Naive thymus-derived CD4-positive, alpha-beta T cell (primary cell): ENCODE results near the gene IL26. TPM values are rescaled to one million over a fixed set of nuclear protein-coding genes. Genes with fewer than 3 reads are reported as not detected.

Experiments
- ATAC-seq: fragments of 150-1000 bp; cut with Tn5 transposase; 2 replicates; pipeline ENCODE4 v1.10.0; 2021; ENCODE audit warnings: mild to moderate bottlenecking, moderate library complexity
- CTCF ChIA-PET: fragments of 350-600 bp; sonication (Branson Sonifier 250); formaldehyde crosslinking; loops from one replicate; lab custom pipeline; 2021; ENCODE audit warnings: antibody characterized with exemption; lab: Charles Lee
- POLR2A ChIA-PET: fragments of 350-600 bp; sonication (Branson Sonifier 250); formaldehyde crosslinking; loops from one replicate; lab custom pipeline; 2021; ENCODE audit warnings: antibody characterized with exemption, inconsistent platforms; lab: Charles Lee
- DNase-seq, 9 donors: peaks; one replicate each; pipeline versions ENCODE4 v3.0.0 to v3.0.0-alpha.2; 2020 to 2022; ENCODE audit warnings: mixed read lengths in 1 of 9
- H3K27ac ChIP-seq: one replicate; pipeline ENCODE4 v1.7.0; 2013; ENCODE audit warnings: mild to moderate bottlenecking, low read depth, low read length, moderate library complexity
- H3K27me3 ChIP-seq, 2 donors: one replicate each; pipeline ENCODE4 v1.7.0; 2013; ENCODE audit warnings: low read length in 2 of 2, mild to moderate bottlenecking in 2 of 2, moderate library complexity in 2 of 2; ENCODE audit not compliant: control insufficient read depth in 2 of 2, insufficient read depth in 2 of 2
- H3K36me3 ChIP-seq, 3 experiments: 1 replicate in 2 of 3; 2 replicates in 1 of 3; pipeline ENCODE4 v1.7.0; 2013; ENCODE audit warnings: low read length in 3 of 3, mild to moderate bottlenecking in 3 of 3, moderate library complexity in 1 of 3; ENCODE audit not compliant: insufficient read depth in 3 of 3, control insufficient read depth in 2 of 3
- H3K4me1 ChIP-seq, 2 donors: one replicate each; pipeline ENCODE4 v1.7.0; 2013; ENCODE audit warnings: low read length in 2 of 2, mild to moderate bottlenecking in 2 of 2, moderate library complexity in 1 of 2; ENCODE audit not compliant: control insufficient read depth in 2 of 2, insufficient read depth in 2 of 2
- H3K4me3 ChIP-seq: 2 replicates; pipeline ENCODE4 v1.7.0; 2013; ENCODE audit warnings: mild to moderate bottlenecking, low read length
- H3K9me3 ChIP-seq, 3 experiments: 1 replicate in 2 of 3; 2 replicates in 1 of 3; pipeline ENCODE4 v1.7.0; 2013; ENCODE audit warnings: low read length in 3 of 3; ENCODE audit not compliant: control insufficient read depth in 2 of 3
- H3K27ac Mint-ChIP-seq, 9 donors: one replicate each; pipeline ENCODE4 v1.8.0; 2020 to 2022; ENCODE audit warnings: mixed read lengths in 9 of 9, mild to moderate bottlenecking in 8 of 9, moderate library complexity in 5 of 9, inconsistent platforms in 2 of 9
- H3K27me3 Mint-ChIP-seq, 5 donors: one replicate each; pipeline ENCODE4 v1.8.0; 2021 to 2022; ENCODE audit warnings: mixed read lengths in 5 of 5, mild to moderate bottlenecking in 1 of 5
- H3K36me3 Mint-ChIP-seq, 5 donors: one replicate each; pipeline ENCODE4 v1.8.0; 2020 to 2022; ENCODE audit warnings: mixed read lengths in 5 of 5, mild to moderate bottlenecking in 3 of 5, inconsistent platforms in 1 of 5
- H3K4me1 Mint-ChIP-seq, 7 donors: one replicate each; pipeline ENCODE4 v1.8.0; 2020 to 2022; ENCODE audit warnings: mixed read lengths in 7 of 7, mild to moderate bottlenecking in 3 of 7, inconsistent platforms in 1 of 7
- H3K4me3 Mint-ChIP-seq, 10 donors: one replicate each; pipeline ENCODE4 v1.8.0; 2020 to 2022; ENCODE audit warnings: mild to moderate bottlenecking in 10 of 10, mixed read lengths in 10 of 10, moderate library complexity in 6 of 10, inconsistent platforms in 2 of 10
- H3K9me3 Mint-ChIP-seq, 11 donors: one replicate each; pipeline ENCODE4 v1.8.0; 2020 to 2022; ENCODE audit warnings: mixed read lengths in 11 of 11, mild to moderate bottlenecking in 4 of 11, inconsistent platforms in 1 of 11, moderate library complexity in 1 of 11
- intact Hi-C, 2 donors: fragments of 100-400 bp; cut with micrococcal nuclease; formaldehyde crosslinking; loops; one replicate each; pipeline ENCODE4 v1.15.1; 2023
- polyA plus RNA-seq, 2 donors: library from polyadenylated mRNA; unstranded; fragments of 300-500 nt; fragmentation: Illumina TruSeq; gene quantifications; one replicate each; pipeline ENCODE4 v1.2.3, GENCODE V29; 2021
- total RNA-seq, 6 experiments: library from RNA in 5 of 6; stranded (reverse) in 5 of 6; gene quantifications; 1 replicate in 5 of 6; 2 replicates in 1 of 6; pipeline ENCODE4 v1.2.3 and lab custom pipeline; 2021 to 2026

IL26 gene
- total and polyA plus RNA-seq, 7 experiments from 2014 or later, result 4.5 TPM; not detected in 6

DNA sequence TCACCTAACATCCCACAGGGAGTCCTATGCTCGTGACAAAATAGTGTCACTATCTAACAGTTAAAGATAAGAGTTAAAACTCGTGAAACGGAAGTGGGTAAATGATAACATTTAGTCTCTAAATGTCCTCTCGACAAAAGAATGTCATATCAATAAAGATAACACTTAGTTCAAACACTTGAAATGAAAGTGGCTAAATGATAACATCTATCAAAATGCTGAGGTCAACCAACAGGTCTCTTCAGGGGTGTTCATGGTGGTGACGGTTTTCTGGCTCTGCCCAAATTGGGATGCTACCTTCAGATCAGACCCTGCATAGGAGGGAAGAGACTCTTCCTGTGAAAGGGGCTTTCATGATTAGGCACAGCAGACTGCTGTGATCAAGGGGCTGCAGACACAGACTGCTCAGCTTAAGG lies 22.1 kb downstream of the IL26 start:
- Histone ChIP-seq H3K27ac (no peak overlapping the region), H3K4me3 (no peak overlapping the region), H3K36me3 (no peaks in the 10 kb centered on the region), H3K9me3 (no peaks in the 10 kb centered on the region), H3K27me3 (no peaks in the 10 kb centered on the region), H3K4me1 (peaks cover 14 to 21% of the 10 kb centered on the region in 2 donors)
- ChIA-PET CTCF (no interaction called here), POLR2A (no interaction called here)
- H3K4me1 Mint-ChIP-seq, result peaks cover 5 to 44% (median 28%) of the 10 kb centered on the region in 7 donors
- intact Hi-C loops, result loop anchor here in 1 of 2 donors (5.0 kb wide), 1 partner anchor 46 kb away; the partner anchor contains the start of gene IFNG
- H3K27ac Mint-ChIP-seq, result peak overlapping the region in 2 of 9 donors; percentile 19 to 37
- no peak for DNase-seq
- H3K9me3 Mint-ChIP-seq, result no peaks in the 10 kb centered on the region
- peak; percentile 50 for ATAC-seq
- no peak overlapping the region for H3K4me3 Mint-ChIP-seq
- peaks cover 0 to 9% (median 0%) of the 10 kb centered on the region in 5 donors for H3K36me3 Mint-ChIP-seq
- peaks cover 0 to 12% (median 0%) of the 10 kb centered on the region in 5 donors for H3K27me3 Mint-ChIP-seq

DNA sequence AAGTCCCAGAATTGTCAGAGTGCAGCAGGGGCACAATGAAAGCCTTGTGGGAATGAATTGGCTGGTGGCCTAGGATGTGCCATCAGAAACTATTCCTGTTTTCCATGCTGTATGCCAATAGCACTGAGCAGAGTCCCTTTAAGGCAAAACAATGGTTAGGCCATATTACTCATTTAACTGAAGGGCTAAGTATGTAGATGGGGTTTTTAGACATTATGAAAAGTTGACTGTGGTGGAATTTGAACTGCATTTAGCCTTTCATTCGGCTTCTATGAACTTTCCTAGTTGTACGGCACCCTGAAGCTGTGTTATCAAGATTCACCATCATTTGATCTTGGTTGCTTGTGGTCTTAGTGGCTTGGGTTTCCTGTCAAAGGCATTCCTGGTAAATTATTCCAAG lies 24.8 kb downstream of the IL26 start:
- POLR2A ChIA-PET, result no interaction called here
- Histone ChIP-seq H3K4me3 (no peak overlapping the region), H3K36me3 (no peaks in the 10 kb centered on the region), H3K4me1 (peaks cover 14 to 21% of the 10 kb centered on the region in 2 donors), H3K9me3 (no peaks in the 10 kb centered on the region), H3K27ac (no peak overlapping the region), H3K27me3 (no peaks in the 10 kb centered on the region)
- Mint-ChIP-seq H3K27ac (peak overlapping the region in 1 of 9 donors; percentile 28), H3K36me3 (peaks cover 0 to 4% (median 0%) of the 10 kb centered on the region in 5 donors), H3K4me3 (peak overlapping the region in 4 of 10 donors; percentile 14 to 65 (median 32)), H3K27me3 (peaks cover 0 to 9% (median 0%) of the 10 kb centered on the region in 5 donors), H3K9me3 (peaks cover 0 to 1% (median 0%) of the 10 kb centered on the region in 11 donors), H3K4me1 (peaks cover 5 to 42% (median 28%) of the 10 kb centered on the region in 7 donors)
- intact Hi-C loops, result loop anchor here in 1 of 2 donors (5.0 kb wide), 1 partner anchor 44 kb away; the partner anchor contains the start of gene IFNG
- CTCF ChIA-PET, result no interaction called here
- no peak for ATAC-seq
- DNase-seq, result no peak

GRCh38 chr12:68199127-68199526 lies 26.5 kb downstream of the IL26 start:
- Mint-ChIP-seq H3K4me1 (peaks cover 5 to 42% (median 28%) of the 10 kb centered on the region in 7 donors), H3K4me3 (peak overlapping the region in 2 of 10 donors; percentile 16 to 63), H3K27ac (peak overlapping the region in 1 of 9 donors; percentile 50), H3K36me3 (peaks cover 0 to 3% (median 0%) of the 10 kb centered on the region in 5 donors), H3K27me3 (peaks cover 0 to 4% (median 0%) of the 10 kb centered on the region in 5 donors), H3K9me3 (peaks cover 0 to 2% (median 0%) of the 10 kb centered on the region in 11 donors)
- Histone ChIP-seq H3K9me3 (no peaks in the 10 kb centered on the region), H3K4me1 (peaks cover 14 to 21% of the 10 kb centered on the region in 2 donors), H3K4me3 (no peak overlapping the region), H3K27ac (no peak overlapping the region), H3K36me3 (no peaks in the 10 kb centered on the region), H3K27me3 (no peaks in the 10 kb centered on the region)
- intact Hi-C loops, result no loop called here
- DNase-seq, result no peak
- POLR2A ChIA-PET, result interaction anchor here (1.4 kb wide), 1 partner anchor 10 kb away, joined by 4 read pairs; no protein-coding TSS in a partner anchor
- CTCF ChIA-PET, result no interaction called here
- ATAC-seq, result no peak

GRCh38 chr12:68198507-68199086 lies 27.0 kb downstream of the IL26 start:
- H3K9me3 Mint-ChIP-seq, result peaks cover 0 to 4% (median 0%) of the 10 kb centered on the region in 11 donors
- Histone ChIP-seq H3K27me3 (no peaks in the 10 kb centered on the region), H3K4me1 (peaks cover 14 to 21% of the 10 kb centered on the region in 2 donors), H3K9me3 (no peaks in the 10 kb centered on the region), H3K27ac (no peak overlapping the region), H3K4me3 (no peak overlapping the region), H3K36me3 (no peaks in the 10 kb centered on the region)
- ChIA-PET CTCF (interaction anchor here (0.6 to 2.7 kb wide), 2 partner anchors 24 to 115 kb away, joined by 6 to 10 read pairs; no protein-coding TSS in a partner anchor), POLR2A (interaction anchor here (1.4 kb wide), 1 partner anchor 10 kb away, joined by 4 read pairs; no protein-coding TSS in a partner anchor)
- H3K27me3 Mint-ChIP-seq, result peaks cover 0 to 4% (median 0%) of the 10 kb centered on the region in 5 donors
- peak overlapping the region in 1 of 9 donors; percentile 83 for H3K27ac Mint-ChIP-seq
- ATAC-seq (no peak), DNase-seq (no peak)
- peaks cover 0 to 5% (median 0%) of the 10 kb centered on the region in 5 donors for H3K36me3 Mint-ChIP-seq
- H3K4me1 Mint-ChIP-seq, result peaks cover 5 to 40% (median 26%) of the 10 kb centered on the region in 7 donors
- peak overlapping the region in 1 of 10 donors; percentile 67 for H3K4me3 Mint-ChIP-seq
- intact Hi-C loops, result no loop called here

DNA sequence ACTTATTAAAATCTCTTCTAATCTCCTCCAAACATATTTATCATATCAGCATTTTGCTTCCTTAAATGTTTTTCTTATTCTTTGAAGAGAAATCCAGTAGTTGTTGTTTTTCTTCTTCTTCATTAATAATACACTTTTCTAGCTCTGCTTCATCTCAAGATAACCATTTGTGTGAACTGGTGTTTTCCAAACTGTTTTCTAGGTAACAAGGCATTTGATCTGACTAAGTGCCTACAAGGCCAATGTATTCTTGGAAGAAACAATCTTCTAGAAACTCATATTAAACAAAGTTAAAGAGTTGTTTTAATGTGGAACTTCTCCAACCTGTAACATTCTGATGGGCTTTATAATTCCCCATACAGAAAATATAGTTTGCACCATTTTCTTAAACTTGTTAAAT lies 35.3 kb downstream of the IL26 start:
- Mint-ChIP-seq H3K27me3 (peaks cover 0 to 2% (median 0%) of the 10 kb centered on the region in 5 donors), H3K4me1 (peaks cover 0 to 37% (median 23%) of the 10 kb centered on the region in 7 donors), H3K9me3 (peaks cover 0 to 14% (median 0%) of the 10 kb centered on the region in 11 donors), H3K4me3 (peak overlapping the region in 6 of 10 donors; percentile 31 to 72 (median 50)), H3K27ac (peak overlapping the region in 6 of 9 donors; percentile 39 to 80 (median 60)), H3K36me3 (peaks cover 0 to 18% (median 4%) of the 10 kb centered on the region in 5 donors)
- no peak for ATAC-seq
- ChIA-PET CTCF (interaction anchor here (1.0 kb wide), 1 partner anchor 33 kb away, joined by 3 read pairs; no protein-coding TSS in a partner anchor), POLR2A (interaction anchor here (0.6 to 2.7 kb wide), 3 partner anchors 9 to 498 kb away, joined by 4 to 12 read pairs (median 7); no protein-coding TSS in a partner anchor)
- H3K4me3 ChIP-seq, result no peak overlapping the region
- peaks cover 10 to 11% of the 10 kb centered on the region in 2 donors for H3K4me1 ChIP-seq
- H3K27me3 ChIP-seq, result no peaks in the 10 kb centered on the region
- DNase-seq, result no peak
- no peaks in the 10 kb centered on the region for H3K36me3 ChIP-seq
- H3K9me3 ChIP-seq, result no peaks in the 10 kb centered on the region
- intact Hi-C loops, result loop anchor here in 1 of 2 donors (1.0 kb wide), 1 partner anchor 9 kb away; no protein-coding TSS in a partner anchor
- no peak overlapping the region for H3K27ac ChIP-seq

DNA sequence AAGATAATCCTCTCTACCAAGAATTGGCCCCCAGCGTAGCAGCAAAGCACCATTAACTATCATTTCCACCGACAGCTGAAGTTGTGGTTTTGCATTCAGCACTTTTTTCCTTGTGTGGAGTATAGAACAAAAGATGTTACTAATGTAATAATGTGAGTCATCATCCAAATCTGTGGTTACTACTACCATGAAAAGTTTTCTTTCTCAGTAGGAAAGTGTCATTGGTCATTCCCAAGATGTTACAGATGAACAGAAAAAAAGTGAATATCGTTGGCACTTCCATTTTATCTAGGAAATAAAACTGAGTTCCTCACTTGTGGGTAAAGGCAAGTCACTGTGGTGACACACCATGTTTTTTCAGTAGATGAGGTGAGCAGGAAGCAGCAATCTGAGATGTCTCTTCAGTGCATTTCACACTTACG lies 35.8 kb downstream of the IL26 start:
- H3K4me3 Mint-ChIP-seq, result peak overlapping the region in 8 of 10 donors; percentile 47 to 81 (median 66)
- Histone ChIP-seq H3K4me3 (peak overlapping the region; percentile 12), H3K9me3 (no peaks in the 10 kb centered on the region), H3K27ac (no peak overlapping the region), H3K36me3 (no peaks in the 10 kb centered on the region), H3K4me1 (peaks cover 10 to 11% of the 10 kb centered on the region in 2 donors), H3K27me3 (no peaks in the 10 kb centered on the region)
- POLR2A ChIA-PET, result interaction anchor here (0.6 to 2.7 kb wide), 5 partner anchors 9 to 498 kb away, joined by 3 to 12 read pairs (median 4); no protein-coding TSS in a partner anchor
- intact Hi-C loops, result loop anchor here (1.0 to 10.0 kb wide), 5 partner anchors 9 to 555 kb away; no protein-coding TSS in a partner anchor
- peaks cover 0 to 18% (median 4%) of the 10 kb centered on the region in 5 donors for H3K36me3 Mint-ChIP-seq
- H3K27ac Mint-ChIP-seq, result peak overlapping the region in 8 of 9 donors; percentile 52 to 88 (median 75)
- peaks cover 0 to 14% (median 0%) of the 10 kb centered on the region in 11 donors for H3K9me3 Mint-ChIP-seq
- H3K4me1 Mint-ChIP-seq, result peaks cover 0 to 37% (median 24%) of the 10 kb centered on the region in 7 donors
- CTCF ChIA-PET, result interaction anchor here (1.6 kb wide), 1 partner anchor 33 kb away, joined by 5 read pairs; no protein-coding TSS in a partner anchor
- DNase-seq, result peak in 7 of 9 donors; percentile 24 to 53 (median 45)
- peak; percentile 75 for ATAC-seq
- H3K27me3 Mint-ChIP-seq, result peaks cover 0 to 2% (median 0%) of the 10 kb centered on the region in 5 donors
